Measurements from ENCODE around the gene TNFRSF19.

The TNFRSF19 gene

GRCh38 chr13:23724196-23724970 is 154.2 kb downstream of the TNFRSF19 start:
- Mint-ChIP-seq H3K36me3 (ENCODE audit: low read depth) (peaks cover 11% of the 10 kb centered on the region), H3K4me1 (ENCODE audit: low read depth) (peaks cover 2% of the 10 kb centered on the region), H3K4me3 (no peak overlapping the region), H3K27me3 (no peaks in the 10 kb centered on the region), H3K27ac (no peak overlapping the region), H3K9me3 (no peaks in the 10 kb centered on the region)
- no peak for DNase-seq
